ENCODE results near the gene PRIM2. TPM values are rescaled to one million over a fixed set of nuclear protein-coding genes. Genes with fewer than 3 reads are reported as not detected.
"Not testable (repeated sequence)": the region's sequence is repeated elsewhere in the genome, so short reads cannot be mapped to it uniquely, and the experiment has no call there.

Gene PRIM2
- total and polyA plus RNA-seq, 2 donors (not counting 1 experiment from before 2014, with no cell fraction given) = 28.0 to 59.9 TPM

DNA sequence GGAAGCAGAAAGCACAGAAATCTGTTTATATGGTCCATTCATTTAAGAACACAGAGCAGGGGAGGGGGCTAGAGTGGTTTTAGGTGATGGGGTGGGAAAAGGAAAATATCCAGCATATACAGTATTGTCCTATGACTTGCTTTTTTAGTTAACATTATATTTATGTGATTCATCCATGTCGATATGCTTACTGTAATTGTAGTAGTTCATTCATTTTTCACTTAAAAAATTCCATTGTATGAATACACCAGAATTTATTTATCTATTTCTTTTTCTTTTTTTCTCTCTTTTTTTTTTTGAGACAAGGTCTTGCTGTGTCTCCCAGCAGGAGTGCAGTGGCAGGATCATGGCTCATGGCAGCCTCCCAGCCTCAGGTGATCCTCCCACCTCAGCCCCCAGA, 9.6 kb upstream of the PRIM2 start:
- H3K4me3 ChIP-seq (replicated peaks in 1 of 4; ENCODE audit: control extremely low read depth in 1 of 4, insufficient read depth in 1 of 4, low read depth in 3 of 4, low read length in 4 of 4) = no peak overlapping the region
- no peak overlapping the region for H3K9ac ChIP-seq (ENCODE audit: insufficient read depth, low read length)
- peaks cover 20% of the 10 kb centered on the region for H3K4me1 ChIP-seq (ENCODE audit: control insufficient read depth, extremely low read depth, insufficient read depth, low read length)
- peak in 1 of 2 donors; percentile 43 for DNase-seq (ENCODE audit: low read depth in 2 of 2)
- H3K36me3 ChIP-seq (ENCODE audit: control insufficient read depth, insufficient read depth, low read length) = no peaks in the 10 kb centered on the region
- H3K79me2 ChIP-seq (ENCODE audit: control insufficient read depth, insufficient read depth, low read length) = no peaks in the 10 kb centered on the region
- H3K27ac ChIP-seq (ENCODE audit: insufficient read depth, low read length) = no peak overlapping the region
- H3K4me2 ChIP-seq (ENCODE audit: extremely low read depth, insufficient read depth, low read length) = no peak overlapping the region
- no peak overlapping the region for H2AFZ ChIP-seq (ENCODE audit: low read length)
- H4K20me1 ChIP-seq (ENCODE audit: control insufficient read depth, extremely low read depth, insufficient read depth, low read length) = no peaks in the 10 kb centered on the region
- TF ChIP-seq EZH2 (IDR thresholded peaks at IDR 0.05; ENCODE audit: low read length, missing control alignments) (no peak), CTCF (conservative IDR thresholded peaks at IDR 0.05 in 1 of 2, IDR thresholded peaks at IDR 0.05 in 1 of 2; ENCODE audit: low read depth in 1 of 2, low read length in 2 of 2) (no peak)
- H3K27me3 ChIP-seq (ENCODE audit: control insufficient read depth, insufficient read depth, low read length) = no peaks in the 10 kb centered on the region
- no peaks in the 10 kb centered on the region for H3K9me3 ChIP-seq (ENCODE audit: control insufficient read depth, insufficient read depth, low read depth, low read length)

DNA sequence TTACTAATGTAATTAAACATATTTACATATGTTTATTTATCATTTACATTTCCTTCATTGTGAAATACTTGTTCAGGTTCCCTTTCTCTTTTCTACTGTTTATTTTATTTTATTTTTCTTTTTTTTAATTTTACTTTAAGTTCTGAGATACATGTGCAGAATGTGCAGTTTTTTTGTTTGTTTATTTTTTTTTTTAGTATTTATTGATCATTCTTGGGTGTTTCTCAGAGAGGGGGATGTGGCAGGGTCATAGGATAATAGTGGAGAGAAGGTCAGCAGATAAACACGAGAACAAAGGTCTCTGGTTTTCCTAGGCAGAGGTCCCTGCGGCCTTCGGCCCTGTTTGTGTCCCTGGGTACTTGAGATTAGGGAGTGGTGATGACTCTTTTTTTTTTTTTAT, 8.7 kb upstream of the PRIM2 start:
- H3K9ac ChIP-seq (ENCODE audit: insufficient read depth, low read length); H3K79me2 ChIP-seq (ENCODE audit: control insufficient read depth, insufficient read depth, low read length); H3K36me3 ChIP-seq (ENCODE audit: control insufficient read depth, insufficient read depth, low read length); H3K9me3 ChIP-seq (ENCODE audit: control insufficient read depth, insufficient read depth, low read depth, low read length); H4K20me1 ChIP-seq (ENCODE audit: control insufficient read depth, extremely low read depth, insufficient read depth, low read length); H3K4me3 ChIP-seq (replicated peaks in 1 of 4; ENCODE audit: control extremely low read depth in 1 of 4, insufficient read depth in 1 of 4, low read depth in 3 of 4, low read length in 4 of 4); DNase-seq (ENCODE audit: low read depth in 2 of 2); H3K27ac ChIP-seq (ENCODE audit: insufficient read depth, low read length); H3K27me3 ChIP-seq (ENCODE audit: control insufficient read depth, insufficient read depth, low read length); H2AFZ ChIP-seq (ENCODE audit: low read length); H3K4me2 ChIP-seq (ENCODE audit: extremely low read depth, insufficient read depth, low read length): not testable (repeated sequence)
- H3K4me1 ChIP-seq (ENCODE audit: control insufficient read depth, extremely low read depth, insufficient read depth, low read length) = peaks cover 24% of the 10 kb centered on the region

DNA sequence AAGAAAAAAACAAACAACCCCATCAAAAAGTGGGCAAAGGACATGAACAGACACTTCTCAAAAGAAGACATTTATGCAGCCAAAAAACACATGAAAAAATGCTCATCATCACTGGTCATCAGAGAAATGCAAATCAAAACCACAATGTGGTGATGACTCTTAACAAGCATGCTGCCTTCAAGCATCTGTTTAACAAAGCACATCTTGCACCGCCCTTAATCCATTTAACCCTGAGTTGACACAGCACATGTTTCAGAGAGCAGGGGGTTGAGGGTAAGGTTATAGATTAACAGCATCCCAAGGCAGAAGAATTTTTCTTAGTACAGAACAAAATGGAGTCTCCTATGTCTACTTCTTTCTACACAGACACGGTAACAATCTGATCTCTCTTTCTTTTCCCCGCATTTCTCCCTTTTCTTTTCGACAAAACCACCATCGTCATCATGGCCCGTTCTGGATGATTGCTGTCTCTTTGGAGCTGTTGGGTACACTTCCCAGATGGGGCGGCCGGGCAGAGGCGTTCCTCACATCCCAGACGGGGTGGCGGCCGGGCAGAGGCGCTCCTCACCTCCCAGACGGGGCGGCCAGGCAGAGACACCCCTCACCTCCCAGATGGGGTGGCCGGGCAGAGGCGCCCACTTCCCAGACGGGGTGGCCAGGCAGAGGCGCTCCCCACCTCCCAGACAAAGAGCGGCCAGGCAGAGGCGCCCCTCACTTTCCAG, 7.2 kb upstream of the PRIM2 start:
- peak; percentile 61 to 89 for DNase-seq (ENCODE audit: low read depth in 2 of 2)
- H3K9ac ChIP-seq (ENCODE audit: insufficient read depth, low read length); H3K4me3 ChIP-seq (replicated peaks in 1 of 4; ENCODE audit: control extremely low read depth in 1 of 4, insufficient read depth in 1 of 4, low read depth in 3 of 4, low read length in 4 of 4); H3K9me3 ChIP-seq (ENCODE audit: control insufficient read depth, insufficient read depth, low read depth, low read length); H3K79me2 ChIP-seq (ENCODE audit: control insufficient read depth, insufficient read depth, low read length); H4K20me1 ChIP-seq (ENCODE audit: control insufficient read depth, extremely low read depth, insufficient read depth, low read length); H2AFZ ChIP-seq (ENCODE audit: low read length); H3K36me3 ChIP-seq (ENCODE audit: control insufficient read depth, insufficient read depth, low read length); H3K27me3 ChIP-seq (ENCODE audit: control insufficient read depth, insufficient read depth, low read length); H3K4me2 ChIP-seq (ENCODE audit: extremely low read depth, insufficient read depth, low read length): not testable (repeated sequence)
- peak overlapping the region; percentile 34 for H3K27ac ChIP-seq (ENCODE audit: insufficient read depth, low read length)
- peaks cover 25% of the 10 kb centered on the region for H3K4me1 ChIP-seq (ENCODE audit: control insufficient read depth, extremely low read depth, insufficient read depth, low read length)

GRCh38 chr6:57310817-57311157, 6.6 kb upstream of the PRIM2 start:
- H3K4me1 ChIP-seq (ENCODE audit: control insufficient read depth, extremely low read depth, insufficient read depth, low read length) = peaks cover 21% of the 10 kb centered on the region
- H3K4me2 ChIP-seq (ENCODE audit: extremely low read depth, insufficient read depth, low read length) = no peak overlapping the region
- no peak overlapping the region for H3K4me3 ChIP-seq (replicated peaks in 1 of 4; ENCODE audit: control extremely low read depth in 1 of 4, insufficient read depth in 1 of 4, low read depth in 3 of 4, low read length in 4 of 4)
- no peaks in the 10 kb centered on the region for H3K36me3 ChIP-seq (ENCODE audit: control insufficient read depth, insufficient read depth, low read length)
- H3K9me3 ChIP-seq (ENCODE audit: control insufficient read depth, insufficient read depth, low read depth, low read length) = no peaks in the 10 kb centered on the region
- peak overlapping the region; percentile 34 for H3K27ac ChIP-seq (ENCODE audit: insufficient read depth, low read length)
- H3K27me3 ChIP-seq (ENCODE audit: control insufficient read depth, insufficient read depth, low read length) = no peaks in the 10 kb centered on the region
- TF ChIP-seq EZH2 (IDR thresholded peaks at IDR 0.05; ENCODE audit: low read length, missing control alignments) = no peak
- no peak for TF ChIP-seq CTCF (conservative IDR thresholded peaks at IDR 0.05 in 1 of 2, IDR thresholded peaks at IDR 0.05 in 1 of 2; ENCODE audit: low read depth in 1 of 2, low read length in 2 of 2)
- H3K79me2 ChIP-seq (ENCODE audit: control insufficient read depth, insufficient read depth, low read length) = no peaks in the 10 kb centered on the region
- no peak overlapping the region for H3K9ac ChIP-seq (ENCODE audit: insufficient read depth, low read length)
- DNase-seq (ENCODE audit: low read depth in 2 of 2) = no peak
- H4K20me1 ChIP-seq (ENCODE audit: control insufficient read depth, extremely low read depth, insufficient read depth, low read length) = no peaks in the 10 kb centered on the region
- no peak overlapping the region for H2AFZ ChIP-seq (ENCODE audit: low read length)

DNA sequence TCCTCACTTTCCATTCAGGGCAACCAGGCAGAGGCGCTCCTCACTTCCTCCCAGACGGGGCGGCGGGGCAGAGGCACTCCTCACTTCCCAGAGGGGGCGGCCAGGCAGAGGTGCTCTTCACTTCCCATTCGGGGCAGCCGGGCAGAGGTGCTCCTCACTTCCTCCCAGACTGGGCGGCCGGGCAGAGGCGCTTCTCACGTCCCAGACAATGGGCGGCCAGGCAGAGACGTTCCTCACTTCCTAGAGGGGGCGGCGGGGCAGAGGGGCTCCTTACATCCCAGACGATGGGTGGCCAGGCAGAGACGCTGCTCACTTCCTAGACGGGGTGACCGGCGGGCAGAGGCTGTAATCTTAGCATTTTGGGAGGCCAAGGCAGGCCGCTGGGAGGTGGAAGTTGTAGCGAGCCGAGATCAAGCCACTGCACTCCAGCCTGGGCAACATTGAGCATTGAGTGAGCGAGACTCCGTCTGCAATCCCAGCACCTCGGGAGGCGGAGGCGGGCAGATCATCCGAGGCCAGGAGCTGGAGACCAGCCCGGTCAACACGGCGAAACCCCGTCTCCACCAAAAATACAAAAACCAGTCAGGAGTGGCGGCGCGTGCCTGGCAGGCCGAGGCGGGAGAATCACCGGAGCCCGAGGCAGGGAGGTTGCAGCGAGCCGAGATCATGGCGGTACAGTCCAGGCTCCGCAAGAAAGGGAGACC, 6.0 kb upstream of the PRIM2 start:
- H3K9me3 ChIP-seq (ENCODE audit: control insufficient read depth, insufficient read depth, low read depth, low read length); H3K27me3 ChIP-seq (ENCODE audit: control insufficient read depth, insufficient read depth, low read length); DNase-seq (ENCODE audit: low read depth in 2 of 2); H3K4me3 ChIP-seq (replicated peaks in 1 of 4; ENCODE audit: control extremely low read depth in 1 of 4, insufficient read depth in 1 of 4, low read depth in 3 of 4, low read length in 4 of 4); H3K79me2 ChIP-seq (ENCODE audit: control insufficient read depth, insufficient read depth, low read length); H3K9ac ChIP-seq (ENCODE audit: insufficient read depth, low read length); H3K36me3 ChIP-seq (ENCODE audit: control insufficient read depth, insufficient read depth, low read length); H4K20me1 ChIP-seq (ENCODE audit: control insufficient read depth, extremely low read depth, insufficient read depth, low read length); H3K27ac ChIP-seq (ENCODE audit: insufficient read depth, low read length); H3K4me2 ChIP-seq (ENCODE audit: extremely low read depth, insufficient read depth, low read length); H2AFZ ChIP-seq (ENCODE audit: low read length): not testable (repeated sequence)
- peaks cover 16% of the 10 kb centered on the region for H3K4me1 ChIP-seq (ENCODE audit: control insufficient read depth, extremely low read depth, insufficient read depth, low read length)

All from fibroblast of lung (primary cell).